ENCODE data around the gene ASAP3. TPM values are rescaled to one million over a fixed set of nuclear protein-coding genes. Genes with fewer than 3 reads are reported as not detected.

Gene ASAP3
- polyA plus RNA-seq, 3 donors, result 33.8 to 36.1 (median 34.8) TPM

GRCh38 chr1:23489842-23490241, 5.9 kb upstream of the ASAP3 start:
- DNase-seq (ENCODE audit: extremely low read depth in 1 of 11, low read depth in 9 of 11, low spot score in 4 of 11), result no peak

- DNase-seq (ENCODE audit: extremely low read depth in 1 of 11, low read depth in 9 of 11, low spot score in 4 of 11), result no peak
Measured at GRCh38 chr1:23485002-23485332, 988 bp upstream of the ASAP3 start.

- peak; percentile 73 to 92 (median 88) for DNase-seq (ENCODE audit: extremely low read depth in 1 of 11, low read depth in 9 of 11, low spot score in 4 of 11)
Measured at GRCh38 chr1:23484253-23485001, 448 bp upstream of the ASAP3 start.

GRCh38 chr1:23481904-23482303, 2.1 kb downstream of the ASAP3 start:
- no peak for DNase-seq (ENCODE audit: extremely low read depth in 1 of 11, low read depth in 9 of 11, low spot score in 4 of 11)

- no peak for DNase-seq (ENCODE audit: extremely low read depth in 1 of 11, low read depth in 9 of 11, low spot score in 4 of 11)
Measured at GRCh38 chr1:23481026-23481597, 2.9 kb downstream of the ASAP3 start.

- no peak for DNase-seq (ENCODE audit: extremely low read depth in 1 of 11, low read depth in 9 of 11, low spot score in 4 of 11)
Measured at GRCh38 chr1:23480187-23481025, 3.6 kb downstream of the ASAP3 start.

GRCh38 chr1:23479666-23479941, 4.4 kb downstream of the ASAP3 start:
- no peak for DNase-seq (ENCODE audit: extremely low read depth in 1 of 11, low read depth in 9 of 11, low spot score in 4 of 11)

- peak in 7 of 11 donors; percentile 26 to 46 (median 37) for DNase-seq (ENCODE audit: extremely low read depth in 1 of 11, low read depth in 9 of 11, low spot score in 4 of 11)
Measured at GRCh38 chr1:23478896-23479665, 4.9 kb downstream of the ASAP3 start.

GRCh38 chr1:23477359-23478144, 6.4 kb downstream of the ASAP3 start:
- DNase-seq (ENCODE audit: extremely low read depth in 1 of 11, low read depth in 9 of 11, low spot score in 4 of 11), result no peak

- no peak for DNase-seq (ENCODE audit: extremely low read depth in 1 of 11, low read depth in 9 of 11, low spot score in 4 of 11)
Measured at GRCh38 chr1:23475641-23476040, 8.3 kb downstream of the ASAP3 start.

GRCh38 chr1:23475134-23475628, 8.8 kb downstream of the ASAP3 start:
- no peak for DNase-seq (ENCODE audit: extremely low read depth in 1 of 11, low read depth in 9 of 11, low spot score in 4 of 11)

GRCh38 chr1:23473037-23473800, 10.8 kb downstream of the ASAP3 start:
- no peak for DNase-seq (ENCODE audit: extremely low read depth in 1 of 11, low read depth in 9 of 11, low spot score in 4 of 11)

- no peak for DNase-seq (ENCODE audit: extremely low read depth in 1 of 11, low read depth in 9 of 11, low spot score in 4 of 11)
Measured at GRCh38 chr1:23472351-23473036, 11.5 kb downstream of the ASAP3 start.

GRCh38 chr1:23471473-23472075, 12.4 kb downstream of the ASAP3 start:
- no peak for DNase-seq (ENCODE audit: extremely low read depth in 1 of 11, low read depth in 9 of 11, low spot score in 4 of 11)

- DNase-seq (ENCODE audit: extremely low read depth in 1 of 11, low read depth in 9 of 11, low spot score in 4 of 11), result no peak
Measured at GRCh38 chr1:23470282-23471070, 13.5 kb downstream of the ASAP3 start.

- no peak for DNase-seq (ENCODE audit: extremely low read depth in 1 of 11, low read depth in 9 of 11, low spot score in 4 of 11)
Measured at GRCh38 chr1:23469372-23469982, 14.5 kb downstream of the ASAP3 start.
